Tibial nerve (tissue), 3 donors: ENCODE measurements around the gene PCDH9.

Source experiments
- CTCF ChIP-seq, 5 experiments: fragments of 200-600 bp in 3 of 5; fragments of 450-650 bp in 2 of 5; sonication (generic) in 3 of 5; IDR thresholded peaks; one replicate each; pipeline ENCODE4 v1.5.1; 2016 to 2019; ENCODE audit warnings: antibody characterized with exemption in 5 of 5, mild to moderate bottlenecking in 3 of 5, moderate library complexity in 2 of 5
- POLR2A ChIP-seq, 2 donors: fragments of 450-650 bp; IDR thresholded peaks; one replicate each; pipeline ENCODE4 v1.6.1; 2017; ENCODE audit warnings: antibody characterized with exemption in 2 of 2, mild to moderate bottlenecking in 2 of 2, moderate library complexity in 2 of 2

GRCh38 chr13:66528944-66529576, 701.1 kb downstream of the PCDH9 start:
- TF ChIP-seq CTCF (IDR thresholded peaks at IDR 0.05) (no peak), POLR2A (IDR thresholded peaks at IDR 0.05) (no peak)
